Epithelial cell of alveolus of lung (primary cell): Measurements from ENCODE around the gene NUF2. TPM values are rescaled to one million over a fixed set of nuclear protein-coding genes. Genes with fewer than 3 reads are reported as not detected.

Experiments used
- total RNA-seq: library from RNA; depleted of rRNA; stranded (reverse); fragments of >200 nt; gene quantifications from 2 replicates; pipeline ENCODE4 v1.2.1, GENCODE V29; 2015

The NUF2 gene
- total RNA-seq: 5.4 and 11.2 TPM in 2 replicates

GRCh38 chr1:163321311-163322305 lies at the start of gene NUF2:
NUF2 (plus strand) TSS chr1:163321954; CDS start chr1:163326052, 4,098 bp downstream.

Other genes starting within 250 kb of the NUF2 start
- 5.2 and 10.5 TPM in 2 replicates for gene RGS5, start 119.0 kb upstream of the NUF2 start, total RNA-seq